ENCODE results near the gene RETREG3. TPM values are rescaled to one million over a fixed set of nuclear protein-coding genes. Genes with fewer than 3 reads are reported as not detected.
"Not testable (repeated sequence)": the region's sequence is repeated elsewhere in the genome, so short reads cannot be mapped to it uniquely, and the experiment has no call there.

The RETREG3 gene
- total and polyA plus RNA-seq, 2 experiments from 2014 or later, result 36.3 to 55.3 TPM

DNA sequence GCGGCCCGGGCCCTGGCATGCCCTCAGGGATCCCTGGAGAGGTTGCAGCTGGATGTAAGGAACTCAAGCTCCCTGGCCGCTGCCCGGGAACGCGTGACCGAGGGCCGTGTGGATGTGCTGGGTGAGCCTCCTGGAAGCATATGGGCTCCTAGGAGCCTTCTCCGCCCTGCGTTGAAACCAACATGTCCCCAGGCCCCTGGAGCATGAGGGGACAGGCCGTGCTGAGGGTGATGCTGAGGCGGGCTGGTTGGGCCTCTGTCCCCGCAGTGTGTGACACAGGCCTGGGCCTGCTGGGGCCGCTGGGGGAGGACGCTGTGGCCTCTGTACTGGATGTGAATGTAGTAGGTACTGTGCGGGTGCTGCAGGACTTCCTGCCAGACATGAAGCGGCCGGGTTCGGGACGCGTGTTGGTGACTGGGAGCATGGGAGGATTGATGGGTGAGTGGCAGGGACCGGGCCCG, 62.1 kb downstream of the RETREG3 start:
- Histone ChIP-seq H3K27me3 (no peaks in the 10 kb centered on the region), H3K4me1 (ENCODE audit: insufficient read depth) (peaks cover 7% of the 10 kb centered on the region), H4K20me1 (ENCODE audit: insufficient read depth, poor library complexity, severe bottlenecking) (no peaks in the 10 kb centered on the region), H3K4me3 (no peak overlapping the region), H3K9me3 (ENCODE audit: low read depth) (no peaks in the 10 kb centered on the region), H3K9me2 (replicated peaks; ENCODE audit: insufficient read depth) (no peaks in the 10 kb centered on the region), H2AFZ (no peak overlapping the region), H3K4me2 (no peak overlapping the region), H3K79me2 (no peaks in the 10 kb centered on the region), H3K27ac (no peak overlapping the region), H3K36me3 (replicated peaks; ENCODE audit: insufficient read depth, low read depth) (no peaks in the 10 kb centered on the region)
- 95% methylated on average over 21 of the region's 23 CpGs for WGBS (ENCODE audit: low lambda C conversion rate, missing lambda C conversion rate)
- TF ChIP-seq EZH2 (IDR thresholded peaks at IDR 0.05; ENCODE audit: borderline replicate concordance) (no peak), CTCF (IDR thresholded peaks at IDR 0.05; ENCODE audit: poor library complexity) (no peak), EZH2phosphoT487 (IDR thresholded peaks at IDR 0.05; ENCODE audit: low read depth, severe bottlenecking, unreplicated experiment) (no peak)
- DNase-seq (ENCODE audit: low spot score), result no peak

DNA sequence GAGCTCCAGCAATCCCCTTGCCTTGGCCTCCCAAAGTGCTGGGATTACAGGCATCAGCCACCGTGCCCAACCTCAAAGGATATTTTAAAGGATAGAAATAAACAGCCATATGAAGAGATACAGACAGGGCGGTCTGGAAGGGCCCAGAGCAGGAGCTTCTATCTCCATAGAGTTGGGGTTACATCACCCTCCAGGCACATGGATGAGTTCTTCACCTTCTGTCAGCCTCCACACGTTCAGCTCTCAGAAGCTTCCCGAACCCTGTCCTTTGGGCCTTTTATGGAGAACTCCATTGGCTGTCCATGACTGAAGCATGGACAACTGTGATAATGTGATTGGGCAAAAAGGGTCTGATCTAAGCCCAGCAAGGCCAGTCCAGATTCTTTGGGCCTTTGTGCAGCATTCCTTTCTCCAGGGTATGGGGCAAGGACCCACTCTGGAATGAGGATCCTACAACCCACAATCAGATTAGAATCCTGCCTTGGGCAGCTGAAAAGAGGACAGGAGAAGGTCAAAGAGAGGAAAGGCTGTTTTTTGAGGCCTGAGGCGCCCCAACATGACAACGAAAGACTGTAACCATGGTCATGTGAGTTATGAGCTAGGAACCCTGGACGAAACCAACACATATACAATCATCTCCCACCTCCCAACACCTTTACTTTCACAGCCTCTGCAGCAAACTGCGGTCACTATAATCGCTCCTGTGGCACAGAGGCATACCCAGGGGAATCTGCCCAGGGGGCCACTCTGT, 63.2 kb downstream of the RETREG3 start:
- WGBS (ENCODE audit: low lambda C conversion rate, missing lambda C conversion rate), result 85% methylated on average over 9 of the region's 9 CpGs
- not testable (repeated sequence) for H3K4me3 ChIP-seq; H2AFZ ChIP-seq; H3K9me3 ChIP-seq (ENCODE audit: low read depth); H3K27me3 ChIP-seq; DNase-seq (ENCODE audit: low spot score); H3K79me2 ChIP-seq; H3K4me2 ChIP-seq; H3K9me2 ChIP-seq (replicated peaks; ENCODE audit: insufficient read depth); H3K27ac ChIP-seq; H4K20me1 ChIP-seq (ENCODE audit: insufficient read depth, poor library complexity, severe bottlenecking); H3K36me3 ChIP-seq (replicated peaks; ENCODE audit: insufficient read depth, low read depth)
- peaks cover 10% of the 10 kb centered on the region for H3K4me1 ChIP-seq (ENCODE audit: insufficient read depth)

DNA sequence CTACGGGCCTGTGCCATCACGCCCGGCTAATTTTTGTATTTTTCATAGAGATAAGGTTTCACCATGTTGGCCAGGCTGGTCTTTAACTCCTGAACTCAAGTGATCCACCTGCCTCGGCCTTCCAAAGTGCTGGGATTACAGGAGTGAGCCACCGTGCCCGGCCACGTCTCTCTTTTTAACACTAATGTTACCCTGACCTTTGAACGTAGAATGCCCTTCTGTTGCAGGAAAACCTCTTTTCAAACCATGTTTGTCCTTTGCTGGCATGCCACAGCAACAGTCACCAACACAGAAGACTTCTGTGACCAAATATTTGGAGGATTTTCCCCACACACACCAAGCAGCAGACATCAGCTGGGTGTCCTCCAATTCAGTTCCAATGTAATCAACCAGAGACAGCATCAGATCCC, 64.3 kb downstream of the RETREG3 start:
- H3K9me3 ChIP-seq (ENCODE audit: low read depth), result no peaks in the 10 kb centered on the region
- TF ChIP-seq EZH2 (IDR thresholded peaks at IDR 0.05; ENCODE audit: borderline replicate concordance) (no peak), CTCF (IDR thresholded peaks at IDR 0.05; ENCODE audit: poor library complexity) (no peak), EZH2phosphoT487 (IDR thresholded peaks at IDR 0.05; ENCODE audit: low read depth, severe bottlenecking, unreplicated experiment) (no peak)
- peaks cover 12% of the 10 kb centered on the region for H3K4me1 ChIP-seq (ENCODE audit: insufficient read depth)
- no peaks in the 10 kb centered on the region for H3K36me3 ChIP-seq (replicated peaks; ENCODE audit: insufficient read depth, low read depth)
- 79% methylated on average over 8 of the region's 8 CpGs for WGBS (ENCODE audit: low lambda C conversion rate, missing lambda C conversion rate)
- no peak overlapping the region for H3K27ac ChIP-seq
- no peak for DNase-seq (ENCODE audit: low spot score)
- H3K4me2 ChIP-seq, result no peak overlapping the region
- H3K79me2 ChIP-seq, result no peaks in the 10 kb centered on the region
- no peak overlapping the region for H2AFZ ChIP-seq
- no peaks in the 10 kb centered on the region for H3K27me3 ChIP-seq
- H4K20me1 ChIP-seq (ENCODE audit: insufficient read depth, poor library complexity, severe bottlenecking), result no peaks in the 10 kb centered on the region
- no peaks in the 10 kb centered on the region for H3K9me2 ChIP-seq (replicated peaks; ENCODE audit: insufficient read depth)
- no peak overlapping the region for H3K4me3 ChIP-seq

- Histone ChIP-seq H3K9me2 (replicated peaks; ENCODE audit: insufficient read depth) (no peaks in the 10 kb centered on the region), H3K4me2 (no peak overlapping the region), H3K4me3 (no peak overlapping the region), H3K9me3 (ENCODE audit: low read depth) (no peaks in the 10 kb centered on the region), H3K27ac (no peak overlapping the region), H3K27me3 (no peaks in the 10 kb centered on the region), H3K36me3 (replicated peaks; ENCODE audit: insufficient read depth, low read depth) (no peaks in the 10 kb centered on the region), H4K20me1 (ENCODE audit: insufficient read depth, poor library complexity, severe bottlenecking) (no peaks in the 10 kb centered on the region), H3K79me2 (no peaks in the 10 kb centered on the region), H2AFZ (no peak overlapping the region), H3K4me1 (ENCODE audit: insufficient read depth) (peaks cover 5% of the 10 kb centered on the region)
- no peak for TF ChIP-seq EZH2 (IDR thresholded peaks at IDR 0.05; ENCODE audit: borderline replicate concordance)
- TF ChIP-seq EZH2phosphoT487 (IDR thresholded peaks at IDR 0.05; ENCODE audit: low read depth, severe bottlenecking, unreplicated experiment), result no peak
- TF ChIP-seq CTCF (IDR thresholded peaks at IDR 0.05; ENCODE audit: poor library complexity), result no peak
- 96% methylated on average over 38 of the region's 39 CpGs for WGBS (ENCODE audit: low lambda C conversion rate, missing lambda C conversion rate)
- DNase-seq (ENCODE audit: low spot score), result no peak
These were observed 65.7 kb downstream of the RETREG3 start for GRCh38 chr17:42543190-42544079.

Data from hepatocyte (in vitro differentiated cells).